Gastrocnemius medialis (tissue), 4 donors: ENCODE results near the gene ADRM1.

Experiments
- POLR2A ChIP-seq, 2 donors: fragments of 450-650 bp; IDR thresholded peaks; one replicate each; pipeline ENCODE4 v1.6.1; 2017; ENCODE audit warnings: antibody characterized with exemption in 2 of 2, mild to moderate bottlenecking in 2 of 2, moderate library complexity in 2 of 2
- TF ChIP-seq, protein P1 (sequence below), 5 experiments: fragments of 450-650 bp in 3 of 5; fragments of 200-600 bp in 2 of 5; sonication (generic) in 2 of 5; IDR thresholded peaks in 4 of 5; conservative IDR thresholded peaks in 1 of 5; 1 replicate in 4 of 5; 2 replicates in 1 of 5; pipeline ENCODE4 v1.5.1; 2016 to 2019; ENCODE audit warnings: antibody characterized with exemption in 5 of 5, mild to moderate bottlenecking in 3 of 5, moderate library complexity in 3 of 5

GRCh38 chr20:62319346-62319909 lies 16.6 kb downstream of the ADRM1 start:
- TF ChIP-seq, protein P1, sequence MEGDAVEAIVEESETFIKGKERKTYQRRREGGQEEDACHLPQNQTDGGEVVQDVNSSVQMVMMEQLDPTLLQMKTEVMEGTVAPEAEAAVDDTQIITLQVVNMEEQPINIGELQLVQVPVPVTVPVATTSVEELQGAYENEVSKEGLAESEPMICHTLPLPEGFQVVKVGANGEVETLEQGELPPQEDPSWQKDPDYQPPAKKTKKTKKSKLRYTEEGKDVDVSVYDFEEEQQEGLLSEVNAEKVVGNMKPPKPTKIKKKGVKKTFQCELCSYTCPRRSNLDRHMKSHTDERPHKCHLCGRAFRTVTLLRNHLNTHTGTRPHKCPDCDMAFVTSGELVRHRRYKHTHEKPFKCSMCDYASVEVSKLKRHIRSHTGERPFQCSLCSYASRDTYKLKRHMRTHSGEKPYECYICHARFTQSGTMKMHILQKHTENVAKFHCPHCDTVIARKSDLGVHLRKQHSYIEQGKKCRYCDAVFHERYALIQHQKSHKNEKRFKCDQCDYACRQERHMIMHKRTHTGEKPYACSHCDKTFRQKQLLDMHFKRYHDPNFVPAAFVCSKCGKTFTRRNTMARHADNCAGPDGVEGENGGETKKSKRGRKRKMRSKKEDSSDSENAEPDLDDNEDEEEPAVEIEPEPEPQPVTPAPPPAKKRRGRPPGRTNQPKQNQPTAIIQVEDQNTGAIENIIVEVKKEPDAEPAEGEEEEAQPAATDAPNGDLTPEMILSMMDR (IDR thresholded peaks at IDR 0.05 in 4 of 5, conservative IDR thresholded peaks at IDR 0.05 in 1 of 5) = no peak
- no peak for TF ChIP-seq POLR2A (IDR thresholded peaks at IDR 0.05)
